ENCODE results near the gene EEFSEC.
A peak's percentile ranks its signal among the peaks of the same experiment; 100 is the strongest.

Gene EEFSEC

GRCh38 chr3:128153156-128154041 is at the start of gene EEFSEC:
Gene EEFSEC (plus strand): TSS chr3:128153481. CDS start chr3:128153508, 27 bp downstream.
- peak; percentile 49 for DNase-seq

GRCh38 chr3:128107834-128108233 is 45.4 kb upstream of the EEFSEC start:
- DNase-seq: no peak

GRCh38 chr3:128111147-128111546 is 42.1 kb upstream of the EEFSEC start:
- DNase-seq: no peak

GRCh38 chr3:128112357-128112968 is 40.8 kb upstream of the EEFSEC start:
- DNase-seq: no peak

GRCh38 chr3:128113817-128114794 is 39.2 kb upstream of the EEFSEC start:
- DNase-seq: no peak

GRCh38 chr3:128122013-128122412 is 31.3 kb upstream of the EEFSEC start:
- no peak for DNase-seq

- no peak for DNase-seq
Observed at GRCh38 chr3:128123156-128123537, 30.1 kb upstream of the EEFSEC start.

- peak; percentile 94 for DNase-seq
Observed at GRCh38 chr3:128123538-128124368, 29.5 kb upstream of the EEFSEC start, which contains the start of gene RUVBL1. Gene RUVBL1 (minus strand): TSS chr3:128123812. CDS start chr3:128123724, 88 bp downstream.

GRCh38 chr3:128127236-128127635 is 26.0 kb upstream of the EEFSEC start:
- DNase-seq: no peak

GRCh38 chr3:128128251-128128650 is 25.0 kb upstream of the EEFSEC start:
- no peak for DNase-seq

GRCh38 chr3:128131897-128132646 is 21.2 kb upstream of the EEFSEC start:
- no peak for DNase-seq

- DNase-seq: no peak
Observed at GRCh38 chr3:128133273-128133883, 19.9 kb upstream of the EEFSEC start.

GRCh38 chr3:128143496-128143895 is 9.8 kb upstream of the EEFSEC start:
- DNase-seq: no peak

- DNase-seq: no peak
Observed at GRCh38 chr3:128144512-128145187, 8.6 kb upstream of the EEFSEC start.

- no peak for DNase-seq
Observed at GRCh38 chr3:128145279-128145678, 8.0 kb upstream of the EEFSEC start.

GRCh38 chr3:128146201-128146600 is 7.1 kb upstream of the EEFSEC start:
- DNase-seq: no peak

- DNase-seq: no peak
Observed at GRCh38 chr3:128149650-128150049, 3.6 kb upstream of the EEFSEC start.

GRCh38 chr3:128151758-128152274 is 1.5 kb upstream of the EEFSEC start:
- no peak for DNase-seq

GRCh38 chr3:128152419-128153155 is 694 bp upstream of the EEFSEC start:
- DNase-seq: peak; percentile 49

Data from NCI-H1048 (cell line).